DOHH2 (cell line): ENCODE measurements around the gene KBTBD8.
A peak's percentile ranks its signal among the peaks of the same experiment; 100 is the strongest.

Source experiments
- H3F3A ChIP-seq: fragments of 200-600 bp; sonication (generic), shearing (Covaris generic); 2 replicates; pipeline ENCODE4 v1.6.0; 2016; ENCODE audit warnings: antibody characterized with exemption, mild to moderate bottlenecking; ENCODE audit not compliant: control insufficient read depth, insufficient read depth
- H3K27ac ChIP-seq: fragments of 200-600 bp; sonication (generic); 2 replicates; pipeline ENCODE4 v1.5.1; 2014; ENCODE audit warnings: low read depth, mild to moderate bottlenecking, low read length, moderate library complexity
- H3K27me3 ChIP-seq: fragments of 200-600 bp; sonication (generic); 2 replicates; pipeline ENCODE4 v1.6.1; 2014; ENCODE audit warnings: mild to moderate bottlenecking, low read length, mixed read lengths; ENCODE audit not compliant: control insufficient read depth
- H3K36me3 ChIP-seq: fragments of 200-600 bp; sonication (generic); 2 replicates; pipeline ENCODE4 v1.6.1; 2014; ENCODE audit warnings: mild to moderate bottlenecking, low read length, moderate library complexity, mixed read lengths; ENCODE audit not compliant: control insufficient read depth
- H3K4me1 ChIP-seq: fragments of 200-600 bp; sonication (generic); 2 replicates; pipeline ENCODE4 v1.6.1; 2014; ENCODE audit warnings: mild to moderate bottlenecking, low read length, mixed read lengths; ENCODE audit not compliant: control insufficient read depth
- H3K4me2 ChIP-seq: fragments of 200-600 bp; sonication (generic); 2 replicates; pipeline ENCODE4 v1.6.0; 2014; ENCODE audit warnings: mild to moderate bottlenecking, low read length, moderate library complexity
- H3K4me3 ChIP-seq: fragments of 200-600 bp; sonication (generic); 2 replicates; pipeline ENCODE4 v1.5.1; 2014; ENCODE audit warnings: mild to moderate bottlenecking, low read length, mixed read lengths
- H3K79me2 ChIP-seq: fragments of 200-600 bp; sonication (generic); 2 replicates; pipeline ENCODE4 v1.6.1; 2014; ENCODE audit warnings: mild to moderate bottlenecking, low read length, mixed read lengths; ENCODE audit not compliant: control insufficient read depth
- H3K9me2 ChIP-seq: fragments of 200-600 bp; sonication (generic); replicated peaks from 2 replicates; pipeline ENCODE4 v1.6.1; 2014; ENCODE audit warnings: mild to moderate bottlenecking, low read length, mixed read lengths; ENCODE audit not compliant: control insufficient read depth
- H3K9me3 ChIP-seq: fragments of 200-600 bp; sonication (generic); 2 replicates; pipeline ENCODE4 v1.6.1; 2014; ENCODE audit warnings: antibody characterized with exemption, low read length, mixed read lengths; ENCODE audit not compliant: control insufficient read depth, insufficient read depth
- H4K20me1 ChIP-seq: fragments of 200-600 bp; sonication (generic); 2 replicates; pipeline ENCODE4 v1.6.0; 2014; ENCODE audit warnings: low read depth, mild to moderate bottlenecking, antibody characterized with exemption, low read length, moderate library complexity; ENCODE audit not compliant: control insufficient read depth, insufficient read depth
- CTCF ChIP-seq: fragments of 200-600 bp; sonication (generic); IDR thresholded peaks from one replicate; pipeline ENCODE4 v1.5.1; 2014; ENCODE audit warnings: antibody characterized with exemption, mild to moderate bottlenecking, low read depth, low read length; ENCODE audit not compliant: poor library complexity, severe bottlenecking
- EZH2phosphoT487 ChIP-seq: fragments of 200-600 bp; sonication (generic); IDR thresholded peaks from 2 replicates; pipeline ENCODE4 v1.6.1; 2017; ENCODE audit warnings: borderline replicate concordance, mild to moderate bottlenecking, antibody characterized with exemption, low read length, moderate library complexity, mixed read lengths

Gene KBTBD8

DNA sequence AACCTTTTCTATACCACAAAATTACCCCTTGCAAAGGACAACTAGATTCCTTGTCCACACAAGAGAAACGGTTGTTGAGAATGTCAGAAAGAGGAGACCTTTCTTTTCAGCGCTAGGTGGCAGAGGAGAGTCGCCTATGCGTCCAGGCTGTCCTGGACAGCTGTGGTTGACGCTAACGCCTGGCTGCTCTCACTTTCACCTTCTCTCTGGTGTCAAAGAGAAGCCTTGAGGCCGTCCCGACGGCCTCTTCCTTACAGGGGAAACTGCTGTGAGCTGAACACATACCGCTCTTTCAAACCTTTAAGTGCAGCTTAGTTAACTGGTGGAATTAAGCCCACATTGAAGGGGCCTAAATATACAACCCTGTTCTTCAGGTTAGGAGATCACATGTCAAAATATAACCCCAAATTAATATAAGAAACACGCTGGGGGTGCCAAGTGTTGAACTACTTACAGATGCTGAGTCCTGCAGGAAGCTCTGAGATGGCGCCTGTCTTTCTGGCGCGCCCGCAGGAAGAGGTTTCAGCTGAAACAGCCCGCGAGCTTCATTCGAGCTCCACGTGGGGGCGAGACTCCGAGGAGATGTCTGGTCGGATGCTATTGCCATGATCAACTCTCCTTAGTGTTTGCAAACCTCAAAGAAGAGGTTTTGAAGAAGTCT is 26.1 kb upstream of the KBTBD8 start:
- Histone ChIP-seq H3K9me3 (no peaks in the 10 kb centered on the region), H3K4me3 (peak overlapping the region; percentile 52), H4K20me1 (no peaks in the 10 kb centered on the region), H3K27me3 (no peaks in the 10 kb centered on the region), H3K27ac (peak overlapping the region; percentile 60), H3K36me3 (no peaks in the 10 kb centered on the region), H3K4me1 (peaks cover 26% of the 10 kb centered on the region), H3K4me2 (peak overlapping the region; percentile 60), H3K79me2 (no peaks in the 10 kb centered on the region), H3F3A (0 out of 2 replicates have a peak, but pooled peaks cover 4% of the 10 kb centered on the region), H3K9me2 (no peaks in the 10 kb centered on the region)
- peak; percentile 85 for TF ChIP-seq CTCF
- no peak for TF ChIP-seq EZH2phosphoT487

- no peaks in the 10 kb centered on the region for H4K20me1 ChIP-seq
- TF ChIP-seq CTCF (no peak), EZH2phosphoT487 (no peak)
- H3K9me3 ChIP-seq = no peaks in the 10 kb centered on the region
- no peak overlapping the region for H3K4me2 ChIP-seq
- no peaks in the 10 kb centered on the region for H3K27me3 ChIP-seq
- H3K4me1 ChIP-seq = peaks cover 9% of the 10 kb centered on the region
- H3F3A ChIP-seq = no peaks in the 10 kb centered on the region
- H3K9me2 ChIP-seq = no peaks in the 10 kb centered on the region
- no peaks in the 10 kb centered on the region for H3K79me2 ChIP-seq
- H3K4me3 ChIP-seq = no peak overlapping the region
- H3K27ac ChIP-seq = no peak overlapping the region
- no peaks in the 10 kb centered on the region for H3K36me3 ChIP-seq
These were observed 17.3 kb upstream of the KBTBD8 start for GRCh38 chr3:66980791-66981190.

- Histone ChIP-seq H3K27me3 (no peaks in the 10 kb centered on the region), H3K4me1 (peaks cover 9% of the 10 kb centered on the region), H3K79me2 (no peaks in the 10 kb centered on the region), H3F3A (no peaks in the 10 kb centered on the region), H3K9me3 (no peaks in the 10 kb centered on the region), H3K36me3 (no peaks in the 10 kb centered on the region), H3K9me2 (no peaks in the 10 kb centered on the region), H4K20me1 (no peaks in the 10 kb centered on the region), H3K4me2 (no peak overlapping the region), H3K4me3 (no peak overlapping the region), H3K27ac (no peak overlapping the region)
- TF ChIP-seq CTCF (no peak), EZH2phosphoT487 (no peak)
These were observed 15.0 kb upstream of the KBTBD8 start for GRCh38 chr3:66983101-66983500.
